SU-DHL-6 (cell line): ENCODE measurements around the gene EPHB2.
"Not testable (repeated sequence)": the region's sequence is repeated elsewhere in the genome, so short reads cannot be mapped to it uniquely, and the experiment has no call there.

Experiments used
- H2AFZ ChIP-seq: fragments of 200-600 bp; sonication (generic); 2 replicates; pipeline ENCODE4 v1.6.1; 2014; ENCODE audit warnings: low read depth, mild to moderate bottlenecking, moderate library complexity, mixed read lengths, antibody characterized with exemption, low read length; ENCODE audit not compliant: severe bottlenecking
- H3F3A ChIP-seq: fragments of 200-600 bp; shearing (Covaris generic); 2 replicates; pipeline ENCODE4 v1.6.0; 2016; ENCODE audit warnings: antibody characterized with exemption, mild to moderate bottlenecking; ENCODE audit not compliant: insufficient read depth
- H3K27ac ChIP-seq: fragments of 200-600 bp; sonication (generic); 2 replicates; pipeline ENCODE4 v1.5.1; 2016; ENCODE audit warnings: low read depth, mild to moderate bottlenecking, low read length, moderate library complexity, mixed read lengths
- H3K27me3 ChIP-seq: fragments of 200-600 bp; sonication (generic), shearing (Covaris generic); 2 replicates; pipeline ENCODE4 v1.6.0; 2014; ENCODE audit warnings: mild to moderate bottlenecking, low read length
- H3K36me3 ChIP-seq: fragments of 200-600 bp; sonication (generic); 2 replicates; pipeline ENCODE4 v1.6.1; 2014; ENCODE audit warnings: mild to moderate bottlenecking, low read length, mixed read lengths
- H3K4me2 ChIP-seq: fragments of 300-600, 200-600 bp; shearing (Covaris generic), sonication (generic); 2 replicates; pipeline ENCODE4 v1.6.0; 2014; ENCODE audit warnings: low read length, low read depth, mild to moderate bottlenecking; ENCODE audit not compliant: poor library complexity, severe bottlenecking
- H3K4me3 ChIP-seq: fragments of 200-600 bp; sonication (generic); 2 replicates; pipeline ENCODE4 v1.5.1; 2014; ENCODE audit warnings: antibody characterized with exemption, low read length, mild to moderate bottlenecking, mixed read lengths; ENCODE audit not compliant: insufficient read depth, poor library complexity, severe bottlenecking
- H3K79me2 ChIP-seq: fragments of 200-600 bp; sonication (generic); 2 replicates; pipeline ENCODE4 v1.6.1; 2014; ENCODE audit warnings: mild to moderate bottlenecking, low read length, moderate library complexity; ENCODE audit not compliant: insufficient read depth
- H3K9ac ChIP-seq: fragments of 200-600 bp; sonication (generic); 2 replicates; pipeline ENCODE4 v1.7.0; 2014; ENCODE audit warnings: mild to moderate bottlenecking, low read length
- H3K9me2 ChIP-seq: fragments of 200-600 bp; sonication (generic); replicated peaks from 2 replicates; pipeline ENCODE4 v1.6.1; 2014; ENCODE audit warnings: low read length; ENCODE audit not compliant: insufficient read depth
- H3K9me3 ChIP-seq: fragments of 200-600 bp; sonication (generic); 2 replicates; pipeline ENCODE4 v1.6.1; 2014; ENCODE audit warnings: low read length, mixed read lengths; ENCODE audit not compliant: insufficient read depth
- H4K20me1 ChIP-seq: fragments of 200-600 bp; sonication (generic); 2 replicates; pipeline ENCODE4 v1.6.1; 2014; ENCODE audit warnings: low read depth, mild to moderate bottlenecking, antibody characterized with exemption, low read length, moderate library complexity, mixed read lengths
- EZH2phosphoT487 ChIP-seq: fragments of 200-600 bp; sonication (generic), shearing (Covaris generic); conservative IDR thresholded peaks from 2 replicates; pipeline ENCODE4 v1.6.1; 2018; ENCODE audit warnings: mild to moderate bottlenecking, antibody characterized with exemption, low read length, moderate library complexity, mixed read lengths
- TF ChIP-seq, protein P1 (sequence below): fragments of 200-600 bp; sonication (generic); IDR thresholded peaks from one replicate; pipeline ENCODE4 v1.5.1; 2017; ENCODE audit warnings: antibody characterized with exemption, mild to moderate bottlenecking, low read length, moderate library complexity; ENCODE audit not compliant: insufficient read depth, poor library complexity, severe bottlenecking

Gene EPHB2

GRCh38 chr1:22944346-22945055, 233.9 kb downstream of the EPHB2 start:
- no peak for TF ChIP-seq EZH2phosphoT487
- TF ChIP-seq, protein P1, sequence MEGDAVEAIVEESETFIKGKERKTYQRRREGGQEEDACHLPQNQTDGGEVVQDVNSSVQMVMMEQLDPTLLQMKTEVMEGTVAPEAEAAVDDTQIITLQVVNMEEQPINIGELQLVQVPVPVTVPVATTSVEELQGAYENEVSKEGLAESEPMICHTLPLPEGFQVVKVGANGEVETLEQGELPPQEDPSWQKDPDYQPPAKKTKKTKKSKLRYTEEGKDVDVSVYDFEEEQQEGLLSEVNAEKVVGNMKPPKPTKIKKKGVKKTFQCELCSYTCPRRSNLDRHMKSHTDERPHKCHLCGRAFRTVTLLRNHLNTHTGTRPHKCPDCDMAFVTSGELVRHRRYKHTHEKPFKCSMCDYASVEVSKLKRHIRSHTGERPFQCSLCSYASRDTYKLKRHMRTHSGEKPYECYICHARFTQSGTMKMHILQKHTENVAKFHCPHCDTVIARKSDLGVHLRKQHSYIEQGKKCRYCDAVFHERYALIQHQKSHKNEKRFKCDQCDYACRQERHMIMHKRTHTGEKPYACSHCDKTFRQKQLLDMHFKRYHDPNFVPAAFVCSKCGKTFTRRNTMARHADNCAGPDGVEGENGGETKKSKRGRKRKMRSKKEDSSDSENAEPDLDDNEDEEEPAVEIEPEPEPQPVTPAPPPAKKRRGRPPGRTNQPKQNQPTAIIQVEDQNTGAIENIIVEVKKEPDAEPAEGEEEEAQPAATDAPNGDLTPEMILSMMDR: no peak
- H3K4me3 ChIP-seq: no peak overlapping the region
- H3K9me2 ChIP-seq: no peaks in the 10 kb centered on the region
- no peaks in the 10 kb centered on the region for H4K20me1 ChIP-seq
- no peaks in the 10 kb centered on the region for H3F3A ChIP-seq
- H3K36me3 ChIP-seq: no peaks in the 10 kb centered on the region
- no peaks in the 10 kb centered on the region for H3K27me3 ChIP-seq
- no peak overlapping the region for H3K4me2 ChIP-seq
- H2AFZ ChIP-seq: no peak overlapping the region
- H3K9me3 ChIP-seq: peaks cover 17% of the 10 kb centered on the region; the same call in 1 of the 2 replicates
- no peak overlapping the region for H3K9ac ChIP-seq
- no peaks in the 10 kb centered on the region for H3K79me2 ChIP-seq
- H3K27ac ChIP-seq: no peak overlapping the region

- H3K4me2 ChIP-seq, H3K9me2 ChIP-seq, H3F3A ChIP-seq, H4K20me1 ChIP-seq, H3K4me3 ChIP-seq, H2AFZ ChIP-seq, H3K27me3 ChIP-seq, H3K9ac ChIP-seq, H3K36me3 ChIP-seq, H3K79me2 ChIP-seq, H3K27ac ChIP-seq: not testable (repeated sequence)
- H3K9me3 ChIP-seq: peaks cover 10% of the 10 kb centered on the region; the same call in 1 of the 2 replicates
Measured at GRCh38 chr1:22945171-22945570, 234.5 kb downstream of the EPHB2 start.

GRCh38 chr1:22949822-22950331, 239.2 kb downstream of the EPHB2 start:
- Histone ChIP-seq H3K4me2 (no peak overlapping the region), H3K9me3 (no peaks in the 10 kb centered on the region), H3K36me3 (no peaks in the 10 kb centered on the region), H3K9me2 (no peaks in the 10 kb centered on the region), H3F3A (no peaks in the 10 kb centered on the region), H4K20me1 (no peaks in the 10 kb centered on the region), H3K27me3 (no peaks in the 10 kb centered on the region), H3K79me2 (no peaks in the 10 kb centered on the region), H3K27ac (no peak overlapping the region), H2AFZ (no peak overlapping the region), H3K9ac (no peak overlapping the region), H3K4me3 (no peak overlapping the region)
- no peak for TF ChIP-seq EZH2phosphoT487
- TF ChIP-seq, protein P1: no peak

DNA sequence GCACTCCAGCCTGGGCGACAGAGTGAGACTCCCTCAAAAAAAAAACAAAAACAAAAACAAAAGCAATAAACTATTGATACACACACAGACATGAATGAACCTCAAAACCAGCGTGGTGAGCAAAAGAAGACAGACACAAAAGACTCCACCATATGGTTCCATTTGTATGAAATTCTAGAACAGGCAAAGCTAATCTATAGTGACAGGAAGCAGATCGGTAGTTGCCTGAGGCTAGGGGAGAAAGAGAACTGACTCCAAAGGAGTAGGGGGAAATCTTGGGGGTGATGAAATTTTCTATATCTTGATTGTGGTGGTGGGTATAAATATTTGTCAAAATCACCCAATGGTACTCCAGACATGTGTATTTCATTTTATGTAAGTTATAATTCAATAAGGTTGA, 241.2 kb downstream of the EPHB2 start:
- Histone ChIP-seq H3K27me3 (no peaks in the 10 kb centered on the region), H3K27ac (no peak overlapping the region), H3F3A (no peaks in the 10 kb centered on the region), H3K79me2 (no peaks in the 10 kb centered on the region), H3K9me2 (no peaks in the 10 kb centered on the region), H2AFZ (no peak overlapping the region), H4K20me1 (no peaks in the 10 kb centered on the region), H3K4me2 (no peak overlapping the region), H3K9ac (no peak overlapping the region), H3K9me3 (no peaks in the 10 kb centered on the region), H3K4me3 (no peak overlapping the region), H3K36me3 (no peaks in the 10 kb centered on the region)
- TF ChIP-seq, protein P1: no peak
- no peak for TF ChIP-seq EZH2phosphoT487
